Endodermal cell (in vitro differentiated cells): ENCODE data around the gene GPRIN2. TPM values are rescaled to one million over a fixed set of nuclear protein-coding genes. Genes with fewer than 3 reads are reported as not detected.
A peak's percentile ranks its signal among the peaks of the same experiment; 100 is the strongest.

Experiments
- DNase-seq: peaks from one replicate; pipeline ENCODE4 v3.0.0-alpha.2; 2017
- H3K27ac ChIP-seq: 2 replicates; pipeline ENCODE4 v1.5.1; 2013; ENCODE audit warnings: mild to moderate bottlenecking, low read depth, low read length, moderate library complexity
- H3K27me3 ChIP-seq: 2 replicates; pipeline ENCODE4 v1.6.1; 2013; ENCODE audit warnings: mild to moderate bottlenecking, low read length, moderate library complexity; ENCODE audit not compliant: insufficient read depth, control insufficient read depth, poor library complexity, severe bottlenecking
- H3K36me3 ChIP-seq: 2 replicates; pipeline ENCODE4 v1.7.0; 2013; ENCODE audit warnings: mild to moderate bottlenecking, low read length, moderate library complexity; ENCODE audit not compliant: control insufficient read depth, insufficient read depth
- H3K4me1 ChIP-seq: one replicate; pipeline ENCODE4 v1.7.0; 2013; ENCODE audit warnings: low read length; ENCODE audit not compliant: control insufficient read depth, insufficient read depth
- H3K4me3 ChIP-seq: 2 replicates; pipeline ENCODE4 v1.5.1; 2013; ENCODE audit warnings: mild to moderate bottlenecking, low read length, moderate library complexity
- H3K9ac ChIP-seq: 2 replicates; pipeline ENCODE4 v1.6.1; 2013; ENCODE audit warnings: mild to moderate bottlenecking, low read length, moderate library complexity; ENCODE audit not compliant: poor library complexity, severe bottlenecking; ENCODE audit errors: extremely low read depth
- H3K9me3 ChIP-seq: 2 replicates; pipeline ENCODE4 v1.6.1; 2013; ENCODE audit warnings: mild to moderate bottlenecking, low read length, moderate library complexity; ENCODE audit not compliant: control insufficient read depth
- H3K27ac Mint-ChIP-seq: 2 replicates; pipeline ENCODE4 v1.8.0; 2020; ENCODE audit warnings: mixed read lengths
- H3K27me3 Mint-ChIP-seq: 2 replicates; pipeline ENCODE4 v1.8.0; 2021; ENCODE audit warnings: mild to moderate bottlenecking, mixed read lengths; ENCODE audit not compliant: insufficient read depth
- H3K36me3 Mint-ChIP-seq: 2 replicates; pipeline ENCODE4 v1.8.0; 2020; ENCODE audit warnings: low read depth, mixed read lengths
- H3K4me1 Mint-ChIP-seq: 2 replicates; pipeline ENCODE4 v1.8.0; 2020; ENCODE audit warnings: mixed read lengths
- H3K4me3 Mint-ChIP-seq: 2 replicates; pipeline ENCODE4 v1.8.0; 2020; ENCODE audit warnings: mild to moderate bottlenecking, moderate library complexity, mixed read lengths
- H3K9me3 Mint-ChIP-seq: 2 replicates; pipeline ENCODE4 v1.8.0; 2020; ENCODE audit warnings: mild to moderate bottlenecking, mixed read lengths
- CTCF ChIP-seq: fragments of 200-600 bp; sonication (generic); conservative IDR thresholded peaks from 2 replicates; pipeline ENCODE4 v1.5.0; 2021; ENCODE audit warnings: antibody characterized with exemption, mild to moderate bottlenecking
- WGBS, 2 experiments: methylation state at CpG; one replicate each; pipeline versions ENCODE4 v1.1.5 to v1.1.7; 2013; ENCODE audit warnings: missing lambda C conversion rate in 2 of 2, mixed read lengths in 1 of 2; ENCODE audit not compliant: insufficient coverage in 1 of 2, insufficient read length in 1 of 2; 5-methylcytosine and 5-hydroxymethylcytosine counted together
- total RNA-seq, 2 donors: library from RNA; stranded (reverse); fragmentation: NEBNext Ultra II Directional in 1 of 2; extraction: Animal tissue kit (Norgen Biotek cat#: 25700) in 1 of 2; gene quantifications; 2 replicates in 1 of 2; 3 replicates in 1 of 2; pipeline ENCODE4 v1.2.1, GENCODE V29; 2021

The GPRIN2 gene
- total RNA-seq, 2 donors from 2014 or later = 16.1 to 25.2 TPM

- H3K4me1 ChIP-seq = no peaks in the 10 kb centered on the region
- Mint-ChIP-seq H3K4me1 (no peaks in the 10 kb centered on the region), H3K36me3 (peaks cover 2% of the 10 kb centered on the region), H3K4me3 (no peak overlapping the region), H3K9me3 (no peaks in the 10 kb centered on the region), H3K27me3 (no peaks in the 10 kb centered on the region), H3K27ac (no peak overlapping the region)
- no peak overlapping the region for H3K4me3 ChIP-seq
- no peaks in the 10 kb centered on the region for H3K36me3 ChIP-seq
- no peak overlapping the region for H3K9ac ChIP-seq
- TF ChIP-seq CTCF = no peak
- peaks cover 2% of the 10 kb centered on the region for H3K27me3 ChIP-seq
- no peaks in the 10 kb centered on the region for H3K9me3 ChIP-seq
- H3K27ac ChIP-seq = no peak overlapping the region
- 86 to 87% methylated on average over 31 of the region's 31 CpGs for WGBS, 2 experiments
- DNase-seq = peak; percentile 56
Observed at GRCh38 chr10:46549171-46550075, 7.0 kb downstream of the GPRIN2 start.

GRCh38 chr10:46548498-46549090 lies 7.9 kb downstream of the GPRIN2 start:
- no peak overlapping the region for H3K27ac Mint-ChIP-seq
- peaks cover 2% of the 10 kb centered on the region for H3K36me3 Mint-ChIP-seq

More at GRCh38 chr10:46548498-46549090, 7.9 kb downstream of the GPRIN2 start:
- Histone ChIP-seq H3K4me3 (no peak overlapping the region), H3K27ac (no peak overlapping the region), H3K9ac (no peak overlapping the region), H3K36me3 (no peaks in the 10 kb centered on the region), H3K4me1 (no peaks in the 10 kb centered on the region), H3K9me3 (no peaks in the 10 kb centered on the region), H3K27me3 (no peaks in the 10 kb centered on the region)
- Mint-ChIP-seq H3K27me3 (peaks cover 6% of the 10 kb centered on the region), H3K9me3 (no peaks in the 10 kb centered on the region), H3K4me3 (no peak overlapping the region), H3K4me1 (no peaks in the 10 kb centered on the region)
- DNase-seq = no peak
- 77 to 82% methylated on average over 5 to 7 of the region's 7 CpGs for WGBS, 2 experiments
- no peak for TF ChIP-seq CTCF
